Testis (tissue), 2 donors: Measurements from ENCODE around the gene PSD4.

ENCODE experiments used
- POLR2A ChIP-seq: fragments of 450-650 bp; IDR thresholded peaks from one replicate; pipeline ENCODE4 v1.6.1; 2017; ENCODE audit warnings: antibody characterized with exemption, mild to moderate bottlenecking, moderate library complexity
- TF ChIP-seq, protein P1 (sequence below), 3 experiments: fragments of 450-650 bp in 2 of 3; fragments of 200-600 bp in 1 of 3; sonication (generic) in 1 of 3; IDR thresholded peaks; one replicate each; pipeline ENCODE4 v1.5.1; 2016 to 2019; ENCODE audit warnings: antibody characterized with exemption in 3 of 3, mild to moderate bottlenecking in 2 of 3, moderate library complexity in 1 of 3

DNA sequence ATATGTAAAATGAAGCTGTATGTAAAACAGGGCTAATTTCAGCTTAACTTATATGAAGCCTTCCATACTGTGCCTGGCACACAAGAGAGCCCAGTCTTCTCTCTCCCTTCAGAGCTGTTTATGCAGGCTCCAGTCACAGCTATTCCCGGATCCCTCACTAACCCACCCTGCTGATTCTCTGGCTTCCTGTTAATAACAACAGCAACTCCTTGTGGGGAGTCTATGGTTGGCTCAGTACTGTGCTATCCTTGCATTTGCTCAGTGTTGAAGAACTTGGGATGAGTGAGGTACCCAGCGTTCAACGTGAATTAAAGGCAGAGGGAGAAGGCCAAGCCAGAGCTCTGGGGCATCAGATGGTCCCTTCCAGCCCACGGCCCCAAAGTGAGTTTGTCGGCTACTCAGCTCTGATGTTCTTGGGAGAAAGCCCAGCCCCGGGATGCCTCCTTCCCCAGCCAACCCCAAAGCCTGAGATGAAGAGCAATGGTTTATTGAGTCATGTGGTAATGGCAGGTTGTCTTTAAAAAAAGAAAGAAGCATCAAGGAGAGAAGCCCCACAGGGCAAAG, 43.2 kb downstream of the PSD4 start:
- no peak for TF ChIP-seq POLR2A
- TF ChIP-seq, protein P1, sequence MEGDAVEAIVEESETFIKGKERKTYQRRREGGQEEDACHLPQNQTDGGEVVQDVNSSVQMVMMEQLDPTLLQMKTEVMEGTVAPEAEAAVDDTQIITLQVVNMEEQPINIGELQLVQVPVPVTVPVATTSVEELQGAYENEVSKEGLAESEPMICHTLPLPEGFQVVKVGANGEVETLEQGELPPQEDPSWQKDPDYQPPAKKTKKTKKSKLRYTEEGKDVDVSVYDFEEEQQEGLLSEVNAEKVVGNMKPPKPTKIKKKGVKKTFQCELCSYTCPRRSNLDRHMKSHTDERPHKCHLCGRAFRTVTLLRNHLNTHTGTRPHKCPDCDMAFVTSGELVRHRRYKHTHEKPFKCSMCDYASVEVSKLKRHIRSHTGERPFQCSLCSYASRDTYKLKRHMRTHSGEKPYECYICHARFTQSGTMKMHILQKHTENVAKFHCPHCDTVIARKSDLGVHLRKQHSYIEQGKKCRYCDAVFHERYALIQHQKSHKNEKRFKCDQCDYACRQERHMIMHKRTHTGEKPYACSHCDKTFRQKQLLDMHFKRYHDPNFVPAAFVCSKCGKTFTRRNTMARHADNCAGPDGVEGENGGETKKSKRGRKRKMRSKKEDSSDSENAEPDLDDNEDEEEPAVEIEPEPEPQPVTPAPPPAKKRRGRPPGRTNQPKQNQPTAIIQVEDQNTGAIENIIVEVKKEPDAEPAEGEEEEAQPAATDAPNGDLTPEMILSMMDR (IDR thresholded peaks at IDR 0.05), result no peak
